ENCODE results near the gene FHL2. TPM values are rescaled to one million over a fixed set of nuclear protein-coding genes. Genes with fewer than 3 reads are reported as not detected.

FHL2 gene
- total and polyA plus RNA-seq, 2 of the 13 experiments (the other 11 are each of a cell fraction or from before 2014, with no cell fraction given) = 1.9 to 74.8 TPM

GRCh38 chr2:105378921-105379383 lies 19.9 kb downstream of the FHL2 start:
- H2AFZ ChIP-seq (ENCODE audit: low read length) = no peak overlapping the region
- ChIA-PET CTCF (ENCODE audit: low intra/inter-chr PET ratio, low total read pairs) (no interaction called here), POLR2A (no interaction called here)
- no peak for ATAC-seq
- no peak overlapping the region for H3K4me2 ChIP-seq (ENCODE audit: low read depth, low read length)
- no peak for DNase-seq (ENCODE audit: low spot score)
- H3K9ac ChIP-seq (ENCODE audit: insufficient read depth, low read depth, low read length) = no peak overlapping the region
- 89% methylated on average over 4 of the region's 4 CpGs for WGBS (ENCODE audit: low lambda C conversion rate)
- peaks cover 0 to 13% of the 10 kb centered on the region in 2 experiments; a peak in 3 of 5 replicates for H3K36me3 ChIP-seq (replicated peaks in 1 of 2; ENCODE audit: control insufficient read depth in 1 of 2, insufficient read depth in 2 of 2, low read length in 2 of 2)
- FAIRE-seq = no peak
- H3K27me3 ChIP-seq (ENCODE audit: control insufficient read depth in 1 of 2, insufficient read depth in 2 of 2, low read length in 2 of 2) = no peaks in the 10 kb centered on the region
- H3K9me3 ChIP-seq (ENCODE audit: low read length) = no peaks in the 10 kb centered on the region
- H3K4me3 ChIP-seq (replicated peaks in 1 of 3; ENCODE audit: insufficient read depth in 1 of 3, low read depth in 2 of 3, low read length in 3 of 3) = no peak overlapping the region
- H3K27ac ChIP-seq (ENCODE audit: extremely low read length, insufficient read depth, low read length) = no peak overlapping the region
- H4K20me1 ChIP-seq (ENCODE audit: insufficient read depth, low read length) = no peaks in the 10 kb centered on the region
- no peak for TF ChIP-seq DZIP1 (CRISPR knock-in tag; IDR thresholded peaks at IDR 0.05)
- no peak for TF ChIP-seq NR3C1 (CRISPR knock-in tag; IDR thresholded peaks at IDR 0.05)
- TF ChIP-seq TRAFD1 (CRISPR knock-in tag; IDR thresholded peaks at IDR 0.05; ENCODE audit: borderline replicate concordance) = no peak
- no peak for TF ChIP-seq ZBTB25 (CRISPR knock-in tag; IDR thresholded peaks at IDR 0.05)
- no peak for TF ChIP-seq NPAS2 (CRISPR knock-in tag; IDR thresholded peaks at IDR 0.05; ENCODE audit: borderline replicate concordance)
- TF ChIP-seq ZNF556 (CRISPR knock-in tag; IDR thresholded peaks at IDR 0.05; ENCODE audit: borderline replicate concordance) = no peak
- no peak for TF ChIP-seq SUZ12 (IDR thresholded peaks at IDR 0.05; ENCODE audit: low read depth, low read length)
- in situ Hi-C loops (cut with HindIII; ENCODE audit: extremely low pct_ligation_motif_present, low pct_unique_long_range_greater_than_20kb) = no loop called here
- no peaks in the 10 kb centered on the region for H3K79me2 ChIP-seq (ENCODE audit: insufficient read depth, low read length)
- H3K4me1 ChIP-seq (ENCODE audit: insufficient read depth, low read length) = peaks cover under 1% of the 10 kb centered on the region; the same call in 1 of the 2 replicates
- intact Hi-C loops (cut with micrococcal nuclease; ENCODE audit: unreplicated experiment) = no loop called here
- no TSS peak for BruUV-seq (replicated peaks)

Measured in HepG2 (cell line).